GM21515 (cell line): ENCODE results near the gene OR52W1.

Experiments used
- ATAC-seq: cut with Tn5 transposase; IDR thresholded peaks from one replicate; pipeline ENCODE4 v1.9.1; 2021; ENCODE audit not compliant: unreplicated experiment

The OR52W1 gene, protein sequence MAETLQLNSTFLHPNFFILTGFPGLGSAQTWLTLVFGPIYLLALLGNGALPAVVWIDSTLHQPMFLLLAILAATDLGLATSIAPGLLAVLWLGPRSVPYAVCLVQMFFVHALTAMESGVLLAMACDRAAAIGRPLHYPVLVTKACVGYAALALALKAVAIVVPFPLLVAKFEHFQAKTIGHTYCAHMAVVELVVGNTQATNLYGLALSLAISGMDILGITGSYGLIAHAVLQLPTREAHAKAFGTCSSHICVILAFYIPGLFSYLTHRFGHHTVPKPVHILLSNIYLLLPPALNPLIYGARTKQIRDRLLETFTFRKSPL

DNA sequence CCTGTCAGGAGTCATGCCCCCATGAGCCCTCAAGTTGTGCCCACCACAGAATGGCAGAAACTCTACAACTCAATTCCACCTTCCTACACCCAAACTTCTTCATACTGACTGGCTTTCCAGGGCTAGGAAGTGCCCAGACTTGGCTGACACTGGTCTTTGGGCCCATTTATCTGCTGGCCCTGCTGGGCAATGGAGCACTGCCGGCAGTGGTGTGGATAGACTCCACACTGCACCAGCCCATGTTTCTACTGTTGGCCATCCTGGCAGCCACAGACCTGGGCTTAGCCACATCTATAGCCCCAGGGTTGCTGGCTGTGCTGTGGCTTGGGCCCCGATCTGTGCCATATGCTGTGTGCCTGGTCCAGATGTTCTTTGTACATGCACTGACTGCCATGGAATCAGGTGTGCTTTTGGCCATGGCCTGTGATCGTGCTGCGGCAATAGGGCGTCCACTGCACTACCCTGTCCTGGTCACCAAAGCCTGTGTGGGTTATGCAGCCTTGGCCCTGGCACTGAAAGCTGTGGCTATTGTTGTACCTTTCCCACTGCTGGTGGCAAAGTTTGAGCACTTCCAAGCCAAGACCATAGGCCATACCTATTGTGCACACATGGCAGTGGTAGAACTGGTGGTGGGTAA lies at the start of gene OR52W1:
TSS of gene OR52W1 (plus strand) at position 51 of the 637 bp plus-strand sequence. CDS start at position 51, 0 bp downstream.
- no peak for ATAC-seq

DNA sequence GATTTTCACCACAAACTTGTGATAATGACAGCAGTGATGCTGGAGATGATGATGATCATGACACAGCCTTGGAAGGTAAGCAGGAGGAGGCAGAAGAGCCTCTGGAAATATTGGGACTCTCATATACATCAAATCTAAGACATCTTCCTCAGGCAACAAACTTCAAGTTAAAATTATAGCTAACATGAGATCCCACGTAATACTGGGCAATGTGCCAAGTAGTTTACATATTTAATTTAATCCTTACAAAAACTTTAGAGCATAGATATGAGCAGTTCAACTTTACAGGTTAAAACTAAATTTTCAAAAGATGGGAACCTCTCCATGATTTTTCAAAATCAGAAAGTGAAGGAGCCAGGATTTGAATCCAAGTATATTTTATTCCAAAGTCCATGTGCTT lies 47.9 kb upstream of the OR52W1 start:
- ATAC-seq: no peak

DNA sequence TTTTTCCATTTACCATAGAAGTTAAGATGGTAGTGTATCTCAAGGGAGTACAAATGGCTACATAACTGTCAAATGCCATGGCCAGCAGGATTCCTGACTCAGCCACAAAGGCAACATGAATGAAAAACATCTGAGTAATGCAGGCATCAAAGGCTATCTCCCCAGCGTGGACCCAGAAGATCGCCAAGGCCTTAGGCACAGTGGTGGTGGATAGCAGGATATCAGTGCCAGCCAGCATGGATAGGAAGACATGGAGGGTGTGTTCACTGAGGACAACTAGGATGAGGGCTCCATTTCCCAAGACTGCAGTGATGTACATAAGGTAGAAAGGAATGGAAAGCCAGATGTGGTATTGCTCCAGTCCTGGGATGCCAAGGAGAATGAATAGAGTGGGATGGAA lies 46.9 kb upstream of the OR52W1 start:
- no peak for ATAC-seq

DNA sequence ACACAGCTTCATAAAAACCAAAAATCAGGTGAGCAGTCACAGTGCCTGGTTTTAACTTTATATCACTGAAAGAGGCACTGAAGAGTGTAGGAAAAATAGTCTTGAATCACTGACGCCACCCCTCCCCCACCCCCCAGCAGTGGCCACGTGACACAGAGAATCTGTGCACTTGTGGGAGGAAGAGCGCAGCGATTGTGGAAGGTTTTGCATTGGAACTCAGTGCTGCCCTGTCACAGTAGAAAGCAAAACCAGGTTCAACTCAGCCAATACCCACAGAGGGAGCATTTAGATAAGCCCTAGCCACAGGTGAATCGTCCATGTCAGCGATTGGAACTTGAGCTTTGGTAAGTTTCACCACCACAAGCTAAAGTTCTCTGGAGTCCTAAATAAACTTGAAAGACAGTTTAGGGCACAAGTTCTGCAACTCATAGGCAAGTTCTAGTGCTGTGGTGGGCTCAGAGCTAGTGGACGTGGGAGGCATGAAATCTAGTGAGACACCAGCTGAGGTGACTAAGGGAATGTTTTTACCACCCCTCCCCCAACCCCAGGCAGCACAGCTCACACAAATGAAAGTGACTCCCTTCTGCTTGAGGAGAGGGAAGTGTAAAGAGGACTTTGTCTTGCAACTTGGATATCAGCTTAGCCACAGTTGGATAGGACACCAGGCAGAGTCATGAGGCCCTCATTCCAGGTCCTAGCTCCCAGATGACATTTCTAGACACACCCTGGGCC lies 42.2 kb upstream of the OR52W1 start:
- no peak for ATAC-seq

DNA sequence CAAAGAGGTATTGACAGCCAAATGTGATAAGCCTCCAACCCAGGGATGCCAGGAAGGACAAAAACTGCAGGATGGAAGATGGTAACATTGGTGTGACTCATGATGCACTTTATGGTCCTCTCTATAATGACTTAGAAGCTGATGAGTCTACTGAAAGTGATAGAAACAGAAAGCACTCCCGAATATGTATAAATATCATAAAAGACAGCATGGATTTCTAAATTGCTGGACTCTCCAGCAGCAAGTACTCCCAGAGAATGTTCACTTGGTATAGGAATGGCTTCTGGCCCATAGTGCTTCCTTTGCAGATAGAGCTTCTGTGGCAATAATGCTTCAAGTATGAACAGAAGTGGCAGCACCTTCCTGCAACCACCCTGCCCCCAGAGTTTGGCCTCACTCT lies 28.8 kb upstream of the OR52W1 start, which contains the start of gene OR52B2:
TSS of gene OR52B2 (minus strand) at position 101 of the 400 bp plus-strand sequence. CDS start at position 101, 0 bp downstream.
- ATAC-seq: no peak

DNA sequence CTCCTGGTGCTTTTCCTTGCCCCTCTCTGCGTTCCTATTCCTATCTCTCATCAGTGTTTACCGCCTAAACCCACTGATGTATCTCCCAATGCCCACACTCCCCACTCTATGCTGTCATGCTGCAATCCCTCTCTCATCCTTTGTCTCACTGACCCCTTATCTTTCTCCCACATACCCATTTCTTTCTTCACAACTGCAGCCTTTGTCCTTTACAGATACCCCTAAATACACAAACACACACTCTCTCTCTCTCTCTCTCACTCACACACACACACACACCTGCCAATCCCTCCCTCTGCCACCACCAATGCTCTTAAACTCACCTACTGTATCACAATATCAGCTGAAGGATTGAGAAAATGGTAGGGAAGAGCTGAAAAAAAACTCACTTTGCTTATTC lies 23.6 kb upstream of the OR52W1 start:
- ATAC-seq: no peak

DNA sequence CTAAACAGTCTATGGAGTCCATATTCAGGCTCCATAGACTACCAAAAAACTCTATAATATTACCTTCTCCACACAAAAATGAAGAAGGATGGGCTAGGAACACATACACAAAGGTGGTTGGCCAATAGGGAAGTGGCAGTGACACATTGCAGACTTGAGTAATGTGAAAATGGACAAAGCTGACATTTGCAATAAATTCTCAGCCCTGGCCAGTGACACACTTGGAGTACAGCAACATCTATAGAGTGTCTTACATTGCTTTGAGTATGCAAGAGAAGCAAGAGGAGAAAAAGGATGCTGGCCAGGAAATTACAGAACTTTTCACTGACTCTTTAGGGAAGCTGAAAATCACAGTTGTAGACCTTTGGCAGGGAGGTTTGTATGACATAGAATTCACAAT lies 7.3 kb upstream of the OR52W1 start:
- ATAC-seq: no peak

DNA sequence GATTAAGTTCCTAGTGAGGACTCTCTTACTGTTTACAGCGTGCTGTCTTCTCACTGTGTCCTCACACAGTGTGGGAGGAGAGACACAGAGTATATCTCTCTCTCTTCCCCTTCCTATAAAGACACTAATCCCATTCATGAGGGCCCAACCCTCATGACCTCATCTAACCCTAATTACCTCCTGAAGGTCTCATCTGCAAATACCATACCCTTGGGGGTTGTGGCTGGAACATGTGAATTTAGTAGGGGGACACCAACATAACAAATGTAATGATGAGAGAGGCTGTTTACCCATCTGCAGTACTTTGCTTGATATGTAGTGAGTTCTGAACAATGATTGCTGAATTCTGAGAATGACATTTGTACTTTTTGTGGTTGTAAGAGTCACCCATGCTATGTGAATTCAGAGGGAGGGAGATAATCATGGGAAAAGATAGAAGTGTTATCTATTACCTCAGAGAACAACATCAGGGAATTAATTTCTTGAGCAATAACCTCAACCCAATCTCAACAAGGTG lies 4.9 kb upstream of the OR52W1 start:
- no peak for ATAC-seq

DNA sequence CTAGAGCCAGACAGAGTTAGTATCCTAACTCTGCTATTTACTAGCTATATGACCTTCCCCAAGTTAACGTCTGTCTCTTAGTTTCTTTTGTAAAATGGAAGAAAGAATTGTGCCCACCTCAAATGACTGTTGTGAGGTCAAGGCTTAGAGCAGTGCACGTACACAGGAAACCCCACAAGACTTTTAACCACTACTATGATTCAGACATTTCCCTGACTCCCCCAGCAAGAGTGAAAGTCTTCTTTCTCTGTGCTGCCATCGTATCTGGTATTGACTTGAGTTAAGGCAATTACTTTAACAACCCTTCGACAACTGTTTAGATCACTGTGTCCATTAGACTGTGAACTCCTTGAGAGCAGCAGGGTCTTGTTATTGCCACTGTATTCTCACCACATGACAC lies 2.6 kb upstream of the OR52W1 start:
- no peak for ATAC-seq

DNA sequence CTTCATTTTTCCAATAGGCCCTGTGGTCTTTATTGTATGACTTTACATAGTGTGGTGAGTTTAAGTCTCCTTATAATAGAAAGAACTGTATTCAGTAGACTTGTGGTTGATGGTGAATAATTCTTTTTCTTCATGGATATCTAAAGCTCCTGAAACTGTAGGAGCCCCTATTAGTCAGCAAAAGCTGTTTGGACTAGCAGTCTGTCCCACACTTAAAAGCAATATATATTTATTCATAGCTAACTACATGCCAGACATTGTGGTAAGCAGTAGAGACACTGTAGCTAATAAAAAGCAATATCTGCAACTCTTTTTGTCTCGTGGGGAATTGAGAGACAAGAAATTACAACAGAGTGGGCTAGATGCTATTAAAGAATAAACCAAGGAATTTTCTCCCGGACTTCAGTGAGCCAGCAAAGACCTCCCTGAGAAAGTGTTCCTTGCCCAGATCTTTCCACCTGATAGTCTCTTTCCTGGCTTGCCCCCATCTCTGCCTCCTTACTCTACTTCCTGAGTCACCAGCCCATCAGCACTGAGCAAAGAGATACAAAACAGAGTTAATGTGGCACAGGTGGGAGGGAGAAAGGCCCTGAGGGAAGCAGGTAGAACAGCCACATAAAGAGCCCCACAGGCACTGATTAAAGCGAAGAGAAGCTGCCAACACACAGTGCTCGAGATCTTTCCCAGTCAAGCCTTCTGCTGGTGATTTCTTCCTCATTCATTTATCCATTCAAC lies 1.4 kb upstream of the OR52W1 start:
- ATAC-seq: no peak

DNA sequence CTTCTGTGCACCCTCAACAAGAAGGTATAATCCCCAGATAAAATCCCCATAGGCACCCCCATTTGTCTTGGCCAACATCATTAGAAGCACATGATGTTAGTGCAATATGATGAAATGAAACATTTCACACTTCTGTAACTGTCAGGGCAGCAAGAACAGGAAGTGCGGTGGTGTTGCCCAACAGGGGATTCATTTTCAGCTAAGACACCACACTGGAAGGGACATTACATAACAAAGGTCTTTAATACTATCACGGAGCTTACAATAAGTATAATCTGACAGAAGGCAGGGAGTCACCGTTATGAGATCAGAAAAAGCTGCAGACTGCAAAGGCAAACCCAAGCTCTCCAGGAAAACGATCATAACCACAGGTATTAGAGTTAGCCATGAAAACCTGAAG lies 2.0 kb downstream of the OR52W1 start:
- no peak for ATAC-seq

DNA sequence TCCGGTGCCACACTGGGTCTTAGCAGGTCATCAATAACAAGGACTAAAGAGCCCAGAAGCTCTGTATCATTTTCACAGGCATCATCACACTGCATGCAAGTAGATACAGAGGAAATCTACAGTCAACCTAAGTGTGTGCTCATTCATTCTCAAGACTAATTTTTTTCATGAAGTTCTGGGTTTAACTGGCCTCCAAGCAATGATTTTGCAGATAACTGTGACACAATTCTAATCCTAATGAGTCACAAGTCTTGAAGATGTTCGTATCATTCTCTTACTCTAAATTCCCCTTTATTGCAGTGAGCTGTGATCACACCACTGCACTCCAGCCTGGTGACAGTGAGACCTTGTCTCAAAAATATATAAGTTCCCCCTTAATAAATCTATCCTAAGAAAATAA lies 2.5 kb downstream of the OR52W1 start:
- no peak for ATAC-seq

DNA sequence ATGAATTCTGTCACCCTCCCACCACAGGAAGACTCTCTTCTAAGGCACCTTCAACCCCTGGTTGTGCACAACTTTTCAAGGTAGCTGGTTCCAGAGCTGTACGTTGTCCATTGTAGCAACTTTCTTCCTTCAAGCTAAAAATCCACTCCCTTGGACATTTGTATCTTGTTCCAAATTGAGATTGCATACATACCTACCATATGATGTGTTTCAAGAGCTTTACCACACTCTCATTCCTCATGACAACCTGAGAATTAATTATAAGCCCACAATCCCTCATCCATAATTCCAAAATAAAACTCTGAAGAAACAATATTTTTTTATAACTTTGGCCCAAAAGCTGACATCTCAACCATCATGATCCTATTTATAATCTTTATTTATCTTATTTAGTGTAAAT lies 3.0 kb downstream of the OR52W1 start:
- no peak for ATAC-seq

DNA sequence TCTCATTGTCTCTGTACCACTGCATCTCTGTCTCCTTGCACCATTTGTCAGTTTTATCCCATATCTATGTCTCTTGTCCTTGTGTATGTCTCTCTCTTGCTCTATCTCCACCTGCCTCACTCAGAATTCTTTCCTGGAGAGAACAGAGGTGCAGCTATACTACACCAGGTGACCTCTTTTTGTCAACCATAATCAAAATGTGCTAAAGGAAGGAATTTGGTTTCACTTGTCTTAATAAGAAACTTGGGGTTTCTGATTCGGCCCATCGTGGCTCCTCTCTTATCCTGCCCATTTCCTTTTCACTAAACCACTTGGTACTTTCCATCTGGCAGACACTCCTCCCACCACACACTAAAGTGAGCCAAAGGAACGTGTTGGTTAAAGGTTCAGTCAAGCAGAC lies 4.3 kb downstream of the OR52W1 start:
- ATAC-seq: peak; percentile 66

DNA sequence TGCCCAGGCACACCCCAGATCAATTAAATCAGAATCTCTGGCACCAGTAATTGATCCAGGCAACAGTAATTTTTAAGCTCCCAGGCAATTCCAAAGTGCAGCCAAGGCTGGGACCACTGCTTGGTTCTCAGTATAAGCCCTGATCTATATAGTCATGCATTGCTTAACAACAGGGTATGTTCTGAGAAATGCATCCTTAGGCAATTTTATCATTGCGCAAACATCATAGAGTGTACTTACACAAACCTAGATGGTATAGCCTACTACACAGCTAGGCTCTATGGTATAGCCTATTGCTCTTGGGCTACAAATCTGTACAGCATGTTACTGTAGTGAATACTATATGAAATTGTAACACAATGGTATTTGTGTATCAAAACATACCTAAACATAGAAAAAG lies 5.7 kb downstream of the OR52W1 start:
- no peak for ATAC-seq

DNA sequence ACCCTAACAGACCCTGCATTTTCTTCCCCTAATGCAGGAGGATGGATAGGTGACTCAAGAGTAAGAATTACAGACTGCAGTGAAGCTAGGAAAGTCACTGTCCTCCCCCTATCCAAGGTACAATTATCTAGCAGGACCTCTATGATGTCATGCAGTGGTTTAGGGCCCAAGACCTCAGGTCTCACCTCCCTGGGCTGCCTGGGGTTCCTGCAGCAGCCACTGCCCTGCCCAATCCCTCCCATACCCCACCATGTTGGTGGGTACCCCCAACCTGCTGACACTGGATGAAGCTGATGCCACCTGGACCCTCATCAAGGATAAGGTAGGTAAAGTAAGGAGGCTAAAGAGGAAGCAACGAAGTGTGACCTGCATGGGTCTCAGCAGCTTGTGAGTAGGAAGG lies 6.3 kb downstream of the OR52W1 start, which contains the start of gene C11orf42:
TSS of gene C11orf42 (plus strand) at position 192 of the 400 bp plus-strand sequence. CDS start at position 251, 59 bp downstream.
- ATAC-seq: no peak

DNA sequence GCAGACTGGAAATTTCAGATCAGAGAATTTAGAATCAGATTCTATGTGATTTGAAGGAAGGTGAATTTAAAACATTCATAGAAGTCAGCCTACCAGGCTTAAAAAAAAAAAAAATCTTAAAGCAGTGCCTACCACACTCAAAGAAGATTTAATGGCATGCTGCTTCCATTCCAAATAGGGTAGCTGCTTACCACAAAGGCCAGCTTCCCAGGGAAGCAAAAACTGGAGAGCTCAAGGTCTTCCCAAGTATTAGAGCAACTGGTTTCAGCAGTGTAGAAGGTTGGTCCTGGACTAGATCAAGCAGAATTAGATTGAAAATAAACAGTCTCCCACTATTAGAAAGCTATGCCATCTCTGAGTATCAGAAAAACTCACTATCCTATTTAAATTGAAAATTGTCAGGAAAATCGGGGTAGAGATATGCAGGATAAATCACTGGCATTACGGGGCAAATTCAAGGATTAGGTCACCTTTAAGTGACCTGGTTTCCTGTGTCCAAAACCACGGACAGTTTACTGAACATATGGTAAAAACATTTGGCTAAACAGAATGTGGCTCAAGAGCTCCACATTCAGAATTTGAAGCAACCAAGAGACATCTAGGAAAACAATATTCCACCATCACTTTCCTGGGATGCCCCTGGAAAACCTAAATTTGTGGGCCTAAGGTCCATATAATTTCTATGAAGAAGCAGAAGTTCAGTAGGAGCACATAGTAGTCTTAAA lies 7.6 kb downstream of the OR52W1 start:
- no peak for ATAC-seq

DNA sequence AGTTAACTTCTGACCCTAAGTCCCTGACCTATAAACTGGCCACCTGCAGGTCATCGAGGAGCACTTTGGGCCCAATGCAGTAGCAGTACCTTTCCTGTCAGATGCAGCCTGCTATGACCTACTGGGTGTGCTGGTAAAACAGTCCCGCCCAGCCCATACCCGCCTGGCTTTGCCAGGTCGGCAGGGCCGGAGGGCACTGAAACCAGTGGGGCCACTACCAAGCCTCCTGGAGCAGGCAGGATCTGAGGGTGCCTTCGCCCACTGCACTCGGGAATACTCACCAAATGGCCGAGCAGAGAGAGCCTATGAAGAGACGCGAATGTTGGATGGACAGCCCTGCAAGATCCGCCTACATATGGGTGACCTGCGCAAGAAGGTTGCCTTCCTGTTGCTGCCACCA lies 10.8 kb downstream of the OR52W1 start:
- ATAC-seq: no peak

DNA sequence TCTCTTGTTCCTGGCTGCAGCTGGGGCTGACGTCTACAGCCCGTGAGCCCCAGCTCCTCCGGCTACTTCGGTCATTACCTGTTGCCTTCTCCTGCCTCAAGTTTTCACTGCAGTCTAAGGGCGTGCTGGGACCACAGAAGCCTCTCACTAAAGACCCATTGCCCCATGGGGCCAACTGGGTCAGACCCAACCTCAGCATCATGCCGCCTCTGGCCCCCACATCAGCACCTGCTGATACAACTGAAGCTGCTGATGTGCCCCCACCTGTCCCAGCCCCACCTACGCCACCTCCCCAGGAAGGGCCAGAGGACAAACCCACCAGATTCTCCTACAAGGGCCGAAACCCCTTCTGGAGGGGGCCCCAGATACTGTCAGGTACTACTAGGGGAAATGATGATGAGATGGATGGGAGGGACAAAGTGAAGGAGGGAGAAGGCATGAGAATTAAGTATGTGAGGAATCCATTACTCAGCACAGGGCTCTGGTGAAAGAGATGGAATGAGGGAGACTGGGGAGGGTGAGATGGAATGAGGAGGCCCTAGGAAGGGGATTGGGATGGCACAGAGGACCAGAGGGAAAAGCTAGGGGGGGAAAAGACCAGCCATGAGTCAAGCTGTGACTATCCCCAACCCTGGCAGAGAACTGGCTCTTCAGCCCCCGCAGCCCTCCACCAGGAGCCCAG lies 11.4 kb downstream of the OR52W1 start:
- no peak for ATAC-seq

DNA sequence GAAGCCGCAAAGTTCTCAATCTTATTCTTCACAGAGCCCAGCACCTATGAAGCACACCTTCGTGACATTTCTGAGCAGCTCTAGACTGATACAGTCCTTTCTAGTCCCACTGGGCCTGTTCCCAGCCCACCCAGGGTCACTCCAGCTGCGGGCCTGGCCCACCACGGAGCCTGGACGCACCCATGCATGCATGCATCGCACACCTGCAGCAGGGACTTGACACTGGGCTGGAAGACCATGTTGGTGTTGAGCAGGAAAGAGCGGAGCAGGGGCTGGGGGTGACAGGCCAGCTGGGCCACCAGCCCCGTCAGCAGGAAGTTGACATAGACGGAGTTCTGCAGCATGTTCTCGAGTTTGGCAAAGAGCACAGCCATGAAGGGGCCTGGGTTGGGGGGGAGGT lies 15.5 kb downstream of the OR52W1 start:
- no peak for ATAC-seq
